GM12878 (cell line): Measurements from ENCODE around the gene ARPC5L.
A peak's percentile ranks its signal among the peaks of the same experiment; 100 is the strongest.

Experiments
- ATF7 ChIP-seq: fragments of 450-650 bp; IDR thresholded peaks from 2 replicates; pipeline ENCODE4 v1.6.1; 2016; ENCODE audit warnings: low read depth, mild to moderate bottlenecking
- POLR2A ChIP-seq: IDR thresholded peaks from 2 replicates; pipeline ENCODE4 v1.6.1; 2011; ENCODE audit warnings: low read depth, mild to moderate bottlenecking, low read length
- SPI1 ChIP-seq: IDR thresholded peaks from 2 replicates; pipeline ENCODE4 v1.6.1; 2011; ENCODE audit warnings: low read depth, mild to moderate bottlenecking, low read length, moderate library complexity, borderline replicate concordance; ENCODE audit not compliant: insufficient read depth
- TCF7 ChIP-seq: IDR thresholded peaks from 2 replicates; pipeline ENCODE4 v1.6.1; 2014; ENCODE audit warnings: antibody characterized with exemption, borderline replicate concordance
- ZNF622 ChIP-seq: fragments of 450-650 bp; IDR thresholded peaks from 2 replicates; pipeline ENCODE4 v1.6.1; 2017; ENCODE audit warnings: mild to moderate bottlenecking, inconsistent platforms
- TF ChIP-seq, protein P1 (sequence below): IDR thresholded peaks from 2 replicates; pipeline ENCODE4 v1.6.1; 2011; ENCODE audit warnings: low read depth, mild to moderate bottlenecking, low read length, moderate library complexity, borderline replicate concordance; ENCODE audit errors: extremely low read depth
- TF ChIP-seq, protein P2 (sequence below), 3 experiments: IDR thresholded peaks in 2 of 3; conservative IDR thresholded peaks in 1 of 3; 2 replicates each; pipeline ENCODE4 v1.5.1; 2011; ENCODE audit warnings: low read depth in 3 of 3, low read length in 3 of 3, mild to moderate bottlenecking in 3 of 3, control low read depth in 2 of 3, moderate library complexity in 2 of 3, inconsistent platforms in 1 of 3, mixed read lengths in 1 of 3; ENCODE audit not compliant: control insufficient read depth in 2 of 3, insufficient read depth in 1 of 3; ENCODE audit errors: extremely low read depth in 1 of 3
- TF ChIP-seq, protein P3 (sequence below): fragments of 450-650 bp; formaldehyde crosslinking; IDR thresholded peaks from 2 replicates; pipeline ENCODE4 v1.5.0; 2022; ENCODE audit warnings: mild to moderate bottlenecking, missing genetic modification characterization

DNA sequence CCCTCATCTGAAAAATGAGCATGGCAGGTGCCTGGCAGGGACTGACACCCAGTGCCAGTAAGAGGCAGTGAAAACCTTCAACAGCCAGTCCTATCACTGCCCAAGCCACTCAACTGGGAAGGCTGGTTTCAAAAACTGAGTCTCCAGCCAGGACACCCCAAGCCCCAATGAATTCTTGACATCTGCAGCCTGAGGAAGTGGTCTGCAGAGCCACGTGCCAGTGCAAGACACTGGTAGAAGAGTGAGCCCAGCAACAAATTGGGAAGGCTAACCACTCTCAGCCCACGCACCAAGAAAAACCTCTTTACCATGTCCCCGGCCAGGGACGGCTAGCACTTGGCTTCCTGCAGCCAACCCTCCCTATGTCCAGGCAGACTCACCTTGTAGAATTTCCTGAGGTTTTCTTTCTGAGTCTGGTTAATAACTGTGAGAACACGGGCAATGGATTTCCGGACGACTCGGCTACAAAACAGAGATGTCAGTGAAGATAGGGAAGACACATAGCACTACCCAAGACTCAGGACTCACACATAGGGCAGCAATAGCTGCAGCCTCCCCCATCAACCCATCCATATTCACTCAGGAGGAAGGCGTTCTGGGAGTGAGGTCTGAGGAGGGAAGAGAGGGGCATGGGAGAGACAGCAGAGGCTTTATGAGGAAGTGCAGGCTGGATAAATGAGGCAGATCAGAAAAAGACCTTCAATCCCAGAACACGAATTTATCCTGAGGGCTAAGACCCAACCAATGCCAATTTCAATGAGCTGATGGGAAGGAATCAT is 1.9 kb upstream of the ARPC5L start:
- TF ChIP-seq POLR2A = peak; percentile 53
- no peak for TF ChIP-seq TCF7
- no peak for TF ChIP-seq ZNF622
- no peak; the same call in 1 of the 2 replicates for TF ChIP-seq SPI1
- TF ChIP-seq, protein P1, sequence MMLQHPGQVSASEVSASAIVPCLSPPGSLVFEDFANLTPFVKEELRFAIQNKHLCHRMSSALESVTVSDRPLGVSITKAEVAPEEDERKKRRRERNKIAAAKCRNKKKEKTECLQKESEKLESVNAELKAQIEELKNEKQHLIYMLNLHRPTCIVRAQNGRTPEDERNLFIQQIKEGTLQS = no peak
- TF ChIP-seq, protein P2, sequence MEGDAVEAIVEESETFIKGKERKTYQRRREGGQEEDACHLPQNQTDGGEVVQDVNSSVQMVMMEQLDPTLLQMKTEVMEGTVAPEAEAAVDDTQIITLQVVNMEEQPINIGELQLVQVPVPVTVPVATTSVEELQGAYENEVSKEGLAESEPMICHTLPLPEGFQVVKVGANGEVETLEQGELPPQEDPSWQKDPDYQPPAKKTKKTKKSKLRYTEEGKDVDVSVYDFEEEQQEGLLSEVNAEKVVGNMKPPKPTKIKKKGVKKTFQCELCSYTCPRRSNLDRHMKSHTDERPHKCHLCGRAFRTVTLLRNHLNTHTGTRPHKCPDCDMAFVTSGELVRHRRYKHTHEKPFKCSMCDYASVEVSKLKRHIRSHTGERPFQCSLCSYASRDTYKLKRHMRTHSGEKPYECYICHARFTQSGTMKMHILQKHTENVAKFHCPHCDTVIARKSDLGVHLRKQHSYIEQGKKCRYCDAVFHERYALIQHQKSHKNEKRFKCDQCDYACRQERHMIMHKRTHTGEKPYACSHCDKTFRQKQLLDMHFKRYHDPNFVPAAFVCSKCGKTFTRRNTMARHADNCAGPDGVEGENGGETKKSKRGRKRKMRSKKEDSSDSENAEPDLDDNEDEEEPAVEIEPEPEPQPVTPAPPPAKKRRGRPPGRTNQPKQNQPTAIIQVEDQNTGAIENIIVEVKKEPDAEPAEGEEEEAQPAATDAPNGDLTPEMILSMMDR (IDR thresholded peaks at IDR 0.05 in 2 of 3, conservative IDR thresholded peaks at IDR 0.05 in 1 of 3; ENCODE audit: control insufficient read depth in 2 of 3, extremely low read depth in 1 of 3, insufficient read depth in 1 of 3, low read depth in 3 of 3, low read length in 3 of 3) = no peak
- no peak for TF ChIP-seq ATF7
- TF ChIP-seq, protein P3, sequence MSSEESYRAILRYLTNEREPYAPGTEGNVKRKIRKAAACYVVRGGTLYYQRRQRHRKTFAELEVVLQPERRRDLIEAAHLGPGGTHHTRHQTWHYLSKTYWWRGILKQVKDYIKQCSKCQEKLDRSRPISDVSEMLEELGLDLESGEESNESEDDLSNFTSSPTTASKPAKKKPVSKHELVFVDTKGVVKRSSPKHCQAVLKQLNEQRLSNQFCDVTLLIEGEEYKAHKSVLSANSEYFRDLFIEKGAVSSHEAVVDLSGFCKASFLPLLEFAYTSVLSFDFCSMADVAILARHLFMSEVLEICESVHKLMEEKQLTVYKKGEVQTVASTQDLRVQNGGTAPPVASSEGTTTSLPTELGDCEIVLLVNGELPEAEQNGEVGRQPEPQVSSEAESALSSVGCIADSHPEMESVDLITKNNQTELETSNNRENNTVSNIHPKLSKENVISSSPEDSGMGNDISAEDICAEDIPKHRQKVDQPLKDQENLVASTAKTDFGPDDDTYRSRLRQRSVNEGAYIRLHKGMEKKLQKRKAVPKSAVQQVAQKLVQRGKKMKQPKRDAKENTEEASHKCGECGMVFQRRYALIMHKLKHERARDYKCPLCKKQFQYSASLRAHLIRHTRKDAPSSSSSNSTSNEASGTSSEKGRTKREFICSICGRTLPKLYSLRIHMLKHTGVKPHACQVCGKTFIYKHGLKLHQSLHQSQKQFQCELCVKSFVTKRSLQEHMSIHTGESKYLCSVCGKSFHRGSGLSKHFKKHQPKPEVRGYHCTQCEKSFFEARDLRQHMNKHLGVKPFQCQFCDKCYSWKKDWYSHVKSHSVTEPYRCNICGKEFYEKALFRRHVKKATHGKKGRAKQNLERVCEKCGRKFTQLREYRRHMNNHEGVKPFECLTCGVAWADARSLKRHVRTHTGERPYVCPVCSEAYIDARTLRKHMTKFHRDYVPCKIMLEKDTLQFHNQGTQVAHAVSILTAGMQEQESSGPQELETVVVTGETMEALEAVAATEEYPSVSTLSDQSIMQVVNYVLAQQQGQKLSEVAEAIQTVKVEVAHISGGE (CRISPR knock-in tag) = no peak
